NCI-H748 treated with DMSO at 0.1 percent for 48 hours (cell line): ENCODE results near the gene TACC3.

Experiments used
- DNase-seq: peaks from one replicate; lab custom pipeline; 2025; lab: John Stamatoyannopoulos, UW

Gene TACC3

DNA sequence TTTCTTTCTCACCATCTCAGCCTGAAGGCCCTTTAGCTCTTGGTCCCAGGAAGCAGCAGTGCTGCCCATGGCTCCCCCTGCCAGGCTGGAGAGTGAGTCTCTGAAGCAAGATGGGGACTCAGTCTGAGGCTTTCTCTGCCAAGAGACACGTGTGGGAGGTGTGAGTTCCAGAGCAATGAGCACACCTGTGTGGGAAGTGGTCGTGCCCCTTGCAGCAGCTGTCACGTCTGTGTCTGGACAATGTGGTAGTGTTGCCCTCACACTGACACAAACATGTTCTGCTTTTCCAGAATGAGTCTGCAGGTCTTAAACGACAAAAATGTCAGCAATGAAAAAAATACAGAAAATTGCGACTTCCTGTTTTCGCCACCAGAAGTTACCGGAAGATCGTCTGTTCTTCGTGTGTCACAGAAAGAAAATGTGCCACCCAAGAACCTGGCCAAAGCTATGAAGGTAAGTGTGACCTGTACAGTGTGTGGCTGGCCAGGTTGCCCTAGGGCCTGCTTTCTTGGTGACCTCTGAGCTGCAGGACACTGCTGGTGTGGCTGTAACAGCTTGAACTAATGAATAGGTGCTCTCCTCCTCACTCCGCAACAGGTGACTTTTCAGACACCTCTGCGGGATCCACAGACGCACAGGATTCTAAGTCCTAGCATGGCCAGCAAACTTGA lies 1.9 kb downstream of the TACC3 start:
- no peak for DNase-seq

DNA sequence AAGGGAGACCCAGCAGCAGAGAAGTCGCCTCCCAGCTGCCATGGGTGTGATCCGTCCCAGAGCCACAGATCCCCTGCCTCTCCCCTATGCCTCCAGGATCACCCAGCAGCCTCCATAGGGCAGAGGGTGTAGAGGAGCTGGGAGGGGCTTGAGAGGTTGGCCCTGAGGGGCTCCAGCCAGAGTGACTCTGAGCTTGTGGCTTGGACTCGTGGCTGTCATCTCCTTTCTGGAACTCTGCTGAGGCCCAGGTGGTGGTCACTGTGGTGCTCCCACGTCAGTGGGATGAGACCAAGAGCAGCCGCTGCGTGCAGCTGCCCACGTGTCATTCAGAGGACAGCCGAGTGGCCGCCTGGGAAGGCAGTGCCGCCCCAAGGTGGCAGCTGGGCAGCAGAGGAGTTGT lies 4.2 kb downstream of the TACC3 start:
- DNase-seq = no peak

GRCh38 chr4:1726146-1726934 lies 5.0 kb downstream of the TACC3 start:
- no peak for DNase-seq

GRCh38 chr4:1727117-1728031 lies 6.1 kb downstream of the TACC3 start:
- no peak for DNase-seq

DNA sequence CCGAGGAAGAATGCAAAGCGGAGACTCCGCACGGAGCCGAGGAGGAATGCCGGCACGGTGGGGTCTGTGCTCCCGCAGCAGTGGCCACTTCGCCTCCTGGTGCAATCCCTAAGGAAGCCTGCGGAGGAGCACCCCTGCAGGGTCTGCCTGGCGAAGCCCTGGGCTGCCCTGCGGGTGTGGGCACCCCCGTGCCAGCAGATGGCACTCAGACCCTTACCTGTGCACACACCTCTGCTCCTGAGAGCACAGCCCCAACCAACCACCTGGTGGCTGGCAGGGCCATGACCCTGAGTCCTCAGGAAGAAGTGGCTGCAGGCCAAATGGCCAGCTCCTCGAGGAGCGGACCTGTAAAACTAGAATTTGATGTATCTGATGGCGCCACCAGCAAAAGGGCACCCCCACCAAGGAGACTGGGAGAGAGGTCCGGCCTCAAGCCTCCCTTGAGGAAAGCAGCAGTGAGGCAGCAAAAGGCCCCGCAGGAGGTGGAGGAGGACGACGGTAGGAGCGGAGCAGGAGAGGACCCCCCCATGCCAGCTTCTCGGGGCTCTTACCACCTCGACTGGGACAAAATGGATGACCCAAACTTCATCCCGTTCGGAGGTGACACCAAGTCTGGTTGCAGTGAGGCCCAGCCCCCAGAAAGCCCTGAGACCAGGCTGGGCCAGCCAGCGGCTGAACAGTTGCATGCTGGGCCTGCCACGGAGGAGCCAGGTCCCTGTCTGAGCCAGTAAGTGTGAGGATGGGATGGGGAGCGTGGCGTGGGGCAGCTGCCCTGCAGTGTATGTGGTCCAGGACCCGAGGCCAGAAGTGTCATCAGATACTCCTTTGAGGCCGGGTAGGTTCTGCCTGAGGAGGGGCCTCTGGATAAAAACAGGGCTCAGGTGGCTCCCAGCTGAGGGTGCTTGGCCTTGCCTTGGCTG lies 7.0 kb downstream of the TACC3 start:
- no peak for DNase-seq

GRCh38 chr4:1730532-1731135 lies 9.3 kb downstream of the TACC3 start:
- no peak for DNase-seq

DNA sequence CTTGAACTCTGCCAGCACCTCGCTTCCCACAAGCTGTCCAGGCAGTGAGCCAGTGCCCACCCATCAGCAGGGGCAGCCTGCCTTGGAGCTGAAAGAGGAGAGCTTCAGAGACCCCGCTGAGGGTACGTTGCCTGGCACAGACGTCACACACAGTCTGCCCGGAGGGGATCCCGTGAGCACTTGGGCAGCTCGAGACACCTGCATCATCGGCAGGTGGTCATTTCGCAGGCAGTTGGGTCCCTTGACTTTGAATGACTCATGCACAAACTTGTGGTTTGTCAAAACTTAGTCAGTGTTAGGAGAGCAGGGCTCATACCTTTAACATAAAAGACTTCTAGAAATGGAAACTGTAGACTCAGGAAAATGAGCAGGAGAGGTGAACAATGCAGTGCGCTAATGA lies 9.9 kb downstream of the TACC3 start:
- DNase-seq = no peak

GRCh38 chr4:1732911-1733310 lies 11.6 kb downstream of the TACC3 start:
- no peak for DNase-seq

DNA sequence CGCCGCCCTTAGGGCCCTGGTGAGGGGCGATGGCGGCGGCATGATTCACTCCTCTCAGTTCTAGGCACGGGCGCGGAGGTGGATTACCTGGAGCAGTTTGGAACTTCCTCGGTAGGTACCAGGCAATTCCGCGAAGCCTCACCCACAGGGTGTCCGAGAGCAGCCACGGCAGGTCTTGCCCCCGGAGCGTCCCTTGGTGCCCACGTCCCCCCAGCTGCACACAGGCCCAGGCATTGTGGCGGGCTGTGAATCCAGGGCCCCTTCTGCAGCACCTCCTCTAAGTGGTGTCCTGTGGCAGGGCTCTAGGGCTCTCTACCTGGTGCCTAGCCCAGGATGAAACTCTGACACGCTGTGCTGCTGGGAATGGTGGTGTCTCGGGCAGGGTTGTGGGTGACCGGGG lies 13.9 kb downstream of the TACC3 start:
- no peak for DNase-seq

DNA sequence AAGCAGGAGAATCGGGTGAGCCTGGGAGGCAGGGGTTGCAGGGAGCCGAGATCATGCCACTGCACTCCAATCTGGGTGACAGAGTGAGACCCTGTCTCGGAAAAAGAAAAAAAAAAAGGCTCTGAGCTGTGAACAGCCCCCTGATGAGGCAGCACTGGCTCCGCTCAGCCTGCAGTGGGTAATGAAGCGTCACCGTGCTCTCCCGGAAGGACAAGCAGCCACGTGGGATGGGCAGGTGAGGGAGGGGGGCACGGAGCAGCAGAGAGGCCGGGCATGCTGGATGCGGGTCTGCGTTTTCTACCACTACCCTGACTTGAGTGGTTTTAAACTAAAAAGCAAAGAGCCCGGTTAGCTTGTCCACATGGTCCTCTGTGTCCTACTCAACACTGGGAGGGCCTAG lies 15.5 kb downstream of the TACC3 start:
- DNase-seq = no peak

- DNase-seq = no peak
These were observed 16.3 kb downstream of the TACC3 start for GRCh38 chr4:1737666-1738065.

DNA sequence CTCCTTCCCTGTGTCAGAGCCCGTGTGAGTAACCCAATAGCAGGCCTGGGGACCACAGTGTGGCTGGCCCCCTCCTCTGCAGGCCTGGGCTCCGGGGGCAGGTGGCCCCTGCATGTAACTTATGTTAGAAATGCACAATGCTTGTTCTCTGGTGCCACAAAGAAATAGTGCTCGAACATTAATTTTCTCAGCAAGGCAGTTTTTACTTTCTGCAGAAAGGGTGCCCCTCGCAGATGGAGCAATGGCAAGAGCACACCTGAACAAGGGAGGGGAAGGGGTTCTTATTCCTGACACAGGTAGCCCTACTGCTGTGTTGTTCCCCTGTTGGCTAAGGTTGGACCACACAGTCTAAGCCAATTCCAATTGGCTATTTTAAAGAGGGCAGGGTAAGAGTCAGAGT lies 17.1 kb downstream of the TACC3 start:
- DNase-seq = no peak

DNA sequence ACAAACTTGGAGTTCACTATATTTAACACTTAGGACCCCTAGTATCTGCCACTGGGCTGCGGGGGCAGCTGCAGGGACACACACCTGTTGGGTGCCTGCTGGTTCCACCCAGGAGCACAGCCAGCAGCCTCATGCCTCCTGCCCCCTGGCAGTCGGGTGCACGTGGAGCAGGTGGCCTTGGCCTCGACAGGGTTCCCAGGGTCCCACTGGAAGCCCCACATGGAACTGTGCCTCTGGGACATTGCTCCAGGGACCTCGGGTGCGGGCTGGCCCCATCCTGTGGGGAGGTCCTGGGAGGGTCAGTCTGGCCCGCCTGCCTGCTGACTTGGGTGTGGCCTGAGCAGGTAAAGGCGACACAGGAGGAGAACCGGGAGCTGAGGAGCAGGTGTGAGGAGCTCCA lies 18.0 kb downstream of the TACC3 start:
- DNase-seq = no peak

GRCh38 chr4:1740021-1740545 lies 18.8 kb downstream of the TACC3 start:
- no peak for DNase-seq

DNA sequence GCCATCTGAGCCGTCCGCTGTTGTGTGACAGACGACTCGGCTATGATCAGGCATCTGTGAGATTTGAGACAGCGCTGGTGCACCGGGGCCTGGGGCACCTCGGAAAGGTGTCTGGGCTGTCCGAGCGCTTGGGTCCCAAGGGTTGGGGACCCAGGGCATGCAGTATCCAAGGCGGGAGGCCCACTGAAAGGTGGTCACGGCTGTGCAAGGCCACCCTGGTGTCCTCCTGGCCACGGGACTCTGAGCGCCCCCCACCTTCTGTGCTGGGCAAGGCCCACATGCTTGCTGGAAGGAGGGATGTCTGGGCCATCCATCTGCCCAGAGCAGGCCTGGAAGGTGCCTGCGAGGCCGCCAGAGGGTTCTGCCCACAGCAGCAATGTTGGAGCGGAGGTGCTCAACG lies 19.9 kb downstream of the TACC3 start:
- no peak for DNase-seq

- DNase-seq = no peak
These were observed 22.2 kb downstream of the TACC3 start for GRCh38 chr4:1743551-1743950.

DNA sequence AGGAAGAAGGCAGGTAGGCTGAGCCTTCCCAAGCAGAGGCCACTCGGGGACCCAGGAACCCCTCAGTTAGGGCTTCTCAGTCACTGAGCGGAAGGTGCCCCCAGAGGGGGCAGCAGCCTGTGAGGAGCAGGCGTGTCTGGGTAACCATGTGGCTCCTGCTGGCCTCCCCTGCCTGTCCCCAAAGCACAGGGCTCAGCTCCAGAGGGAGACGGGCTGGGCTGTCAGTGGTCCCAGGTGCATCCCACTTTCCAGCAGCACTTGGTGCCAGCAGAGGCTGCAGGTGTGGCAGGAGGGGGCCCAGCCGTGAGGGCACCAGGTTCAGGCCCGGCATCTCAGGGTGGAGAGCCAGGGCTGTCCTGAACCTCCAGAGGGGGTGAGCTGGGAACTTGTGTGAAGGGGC lies 22.7 kb downstream of the TACC3 start:
- no peak for DNase-seq

DNA sequence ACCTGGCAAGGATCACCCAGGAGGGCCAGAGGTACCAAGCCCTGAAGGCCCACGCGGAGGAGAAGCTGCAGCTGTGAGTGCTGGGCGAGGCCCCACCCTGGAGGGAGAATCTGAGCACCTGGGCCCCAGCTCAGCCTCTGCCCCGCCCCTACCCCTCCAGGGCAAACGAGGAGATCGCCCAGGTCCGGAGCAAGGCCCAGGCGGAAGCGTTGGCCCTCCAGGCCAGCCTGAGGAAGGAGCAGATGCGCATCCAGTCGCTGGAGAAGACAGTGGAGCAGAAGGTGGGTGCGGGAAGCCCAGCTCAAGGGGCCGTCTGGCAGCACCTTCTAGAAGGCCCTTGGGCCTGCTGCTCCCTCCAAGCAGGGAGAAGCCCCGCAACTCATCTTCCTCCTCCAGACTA lies 23.2 kb downstream of the TACC3 start:
- DNase-seq = no peak

DNA sequence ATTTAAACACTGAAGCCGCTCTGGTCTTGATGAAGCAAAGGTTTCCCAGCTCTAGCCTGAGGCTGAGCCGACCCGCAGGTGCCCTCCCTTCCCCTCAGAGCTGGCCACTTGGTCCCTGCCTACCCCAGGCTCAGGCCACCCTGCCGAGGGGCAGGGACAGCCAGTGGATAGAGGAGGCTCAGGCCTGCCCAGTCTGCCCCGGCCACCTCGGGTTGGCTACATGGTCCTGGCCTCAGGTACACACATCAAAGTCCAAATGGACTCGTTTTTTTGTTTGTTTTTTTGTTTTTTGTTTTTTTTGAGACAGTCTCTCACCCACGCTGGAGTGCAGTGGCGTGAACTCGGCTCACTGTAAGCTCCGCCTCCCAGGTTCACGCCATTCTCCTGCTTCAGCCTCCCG lies 23.8 kb downstream of the TACC3 start:
- no peak for DNase-seq

DNA sequence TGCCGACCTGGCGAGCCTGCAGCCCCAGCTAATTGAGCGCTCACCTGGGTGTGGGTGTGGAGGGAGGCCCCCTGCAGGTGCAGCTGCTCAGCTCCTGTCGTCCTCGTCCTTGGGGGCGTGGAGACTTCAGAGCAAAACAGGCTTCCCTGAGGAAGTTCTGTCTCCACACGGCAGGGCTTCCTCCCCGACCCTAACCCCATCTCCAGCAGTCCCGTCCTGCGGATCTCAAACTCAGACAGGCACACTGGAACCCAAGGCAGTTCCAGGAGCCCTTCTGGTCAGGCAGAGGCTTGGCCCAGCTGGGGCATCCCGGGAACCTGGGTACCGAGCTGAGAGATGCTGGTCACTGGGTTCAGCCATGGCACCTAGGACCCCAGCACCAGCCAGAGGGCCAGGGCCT lies 24.4 kb downstream of the TACC3 start:
- no peak for DNase-seq

DNA sequence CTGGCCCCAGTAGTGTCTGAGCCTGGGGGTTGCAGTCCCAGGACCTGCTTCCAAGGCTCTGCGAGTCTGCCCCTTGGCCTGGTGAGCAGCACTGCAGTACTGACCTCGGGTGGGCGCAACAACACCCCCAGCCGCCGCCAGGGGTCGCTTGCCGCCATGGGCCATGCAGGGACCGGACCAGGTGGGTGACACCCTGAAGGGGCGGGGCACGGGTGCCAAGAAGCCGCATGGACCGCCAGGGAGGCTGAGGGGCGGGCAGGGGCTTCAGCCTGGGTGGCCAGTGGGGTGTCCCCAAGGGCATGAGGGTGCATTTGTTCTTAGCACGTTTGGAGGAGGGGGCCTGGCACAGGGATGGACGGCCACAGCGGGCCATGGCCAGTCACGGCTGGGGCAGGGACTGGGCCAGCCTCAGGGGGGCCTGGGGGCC lies 25.0 kb downstream of the TACC3 start:
- DNase-seq = no peak
